Pancreas (tissue), 10 donors: ENCODE measurements around the gene PLCH2. TPM values are rescaled to one million over a fixed set of nuclear protein-coding genes. Genes with fewer than 3 reads are reported as not detected.

ENCODE experiments used
- ATAC-seq, 4 donors: fragments of 200-7000 bp; cut with Tn5 transposase; one replicate each; pipeline versions ENCODE4 v1.8.0 to v1.9.1; 2020; ENCODE audit warnings: mild to moderate bottlenecking in 4 of 4, moderate library complexity in 4 of 4
- DNase-seq, 6 donors: peaks; one replicate each; pipeline ENCODE4 v3.0.0-alpha.2; 2020
- FAIRE-seq: peaks from 2 replicates; lab custom pipeline; 2012; peaks lifted over from hg19 to GRCh38; lab: Jason Lieb, UNC
- H3K27ac ChIP-seq, 4 donors: fragments of 200-600 bp; sonication (generic); 1 replicate in 3 of 4; 2 replicates in 1 of 4; pipeline versions ENCODE4 v1.5.0 to v1.8.0; 2020
- H3K27me3 ChIP-seq, 4 donors: fragments of 200-600 bp; one replicate each; pipeline ENCODE4 v1.8.0; 2021
- H3K36me3 ChIP-seq, 3 donors: fragments of 200-600 bp; sonication (generic) in 1 of 3; one replicate each; pipeline versions ENCODE4 v1.5.0 to v1.8.0; 2020 to 2021
- H3K4me1 ChIP-seq, 3 donors: fragments of 200-600 bp; one replicate each; pipeline ENCODE4 v1.8.0; 2021
- H3K4me3 ChIP-seq, 4 donors: fragments of 200-600 bp; sonication (generic) in 2 of 4; one replicate each; pipeline versions ENCODE4 v1.5.0 to v1.8.0; 2020 to 2021
- H3K9me3 ChIP-seq, 4 donors: fragments of 200-600 bp; one replicate each; pipeline ENCODE4 v1.8.0; 2021
- CTCF ChIP-seq, 4 donors: fragments of 200-600 bp; sonication (generic) in 3 of 4; IDR thresholded peaks; one replicate each; pipeline versions ENCODE4 v1.5.0 to v1.8.0; 2021; ENCODE audit warnings: antibody characterized with exemption in 4 of 4
- WGBS, 2 donors: extraction: QIAGEN DNeasy Blood & Tissue Kit; methylation state at CpG; one replicate each; pipeline ENCODE4 v1.1.7; 2013; 5-methylcytosine and 5-hydroxymethylcytosine counted together
- intact Hi-C, 3 donors: fragments of 100-400 bp; cut with DNase I; formaldehyde crosslinking; loops; one replicate each; pipeline versions ENCODE4 v1.11.1 to v1.14.2; 2022
- polyA plus RNA-seq, 2 donors: library from polyadenylated mRNA; stranded (reverse); fragments of 200-250 nt; gene quantifications; one replicate each; pipeline ENCODE4 v1.2.3, GENCODE V29; 2013
- total RNA-seq, 6 donors: library from RNA; stranded (reverse); fragmentation: NEBNext Ultra II Directional in 4 of 6; extraction: Animal tissue kit (Norgen Biotek cat#: 25700) in 4 of 6; gene quantifications; one replicate each; pipeline versions ENCODE4 v1.2.1 to v1.2.4, GENCODE V29; 2021 to 2023
- donor health status: healthy with polysubstance abuse.
- donor health status: DM: no; HTN: no; CAD: no; lungs with moderate emphysema.
- donor health status: DM: no; HTN: no; CAD: no.
- donor health status: control.
- donor health status: control.
- donor health status: Bipolar disorder and iron deficiency.
- donor health status: DM: yes; HTN: yes; CAD: no.
- donor health status: DM: no; HTN: no; CAD: no.
- donor health status: DM: no; HTN: no; CAD: no.
- donor health status: DM: yes; HTN: yes; CAD: no.

The PLCH2 gene
- total and polyA plus RNA-seq, 8 donors, result 0.79 to 163 (median 3.3) TPM

- 23 to 36% methylated on average over 26 to 27 of the region's 27 CpGs for WGBS, 2 donors
- Histone ChIP-seq H3K27me3 (peaks cover 0 to 7% (median 0%) of the 10 kb centered on the region in 4 donors), H3K4me3 (no peak overlapping the region), H3K9me3 (no peaks in the 10 kb centered on the region), H3K27ac (no peak overlapping the region), H3K4me1 (no peaks in the 10 kb centered on the region), H3K36me3 (no peaks in the 10 kb centered on the region)
- ATAC-seq (no peak), DNase-seq (no peak), FAIRE-seq (no peak)
- intact Hi-C loops, result no loop called here
- no peak for TF ChIP-seq CTCF (IDR thresholded peaks at IDR 0.05)
Observed at GRCh38 chr1:2444138-2444591, 31.9 kb upstream of the PLCH2 start.

GRCh38 chr1:2445162-2445822, 30.8 kb upstream of the PLCH2 start:
- Histone ChIP-seq H3K27me3 (peaks cover 0 to 7% (median 0%) of the 10 kb centered on the region in 4 donors), H3K27ac (no peak overlapping the region), H3K4me1 (no peaks in the 10 kb centered on the region), H3K9me3 (no peaks in the 10 kb centered on the region), H3K4me3 (no peak overlapping the region), H3K36me3 (no peaks in the 10 kb centered on the region)
- FAIRE-seq, result no peak
- intact Hi-C loops, result no loop called here
- peak in 2 of 4 donors; percentile 35 to 40 for ATAC-seq
- 27 to 37% methylated on average over 13 to 16 of the region's 16 CpGs for WGBS, 2 donors
- no peak for DNase-seq
- no peak for TF ChIP-seq CTCF (IDR thresholded peaks at IDR 0.05)

GRCh38 chr1:2445823-2446215, 30.3 kb upstream of the PLCH2 start:
- ATAC-seq, result peak in 2 of 4 donors; percentile 26 to 35
- H3K9me3 ChIP-seq, result no peaks in the 10 kb centered on the region

GRCh38 chr1:2446394-2446793, 29.7 kb upstream of the PLCH2 start:
- Histone ChIP-seq H3K4me1 (no peaks in the 10 kb centered on the region), H3K27me3 (peaks cover 0 to 7% (median 0%) of the 10 kb centered on the region in 4 donors), H3K27ac (no peak overlapping the region), H3K4me3 (no peak overlapping the region), H3K9me3 (no peaks in the 10 kb centered on the region), H3K36me3 (no peaks in the 10 kb centered on the region)
- no peak for TF ChIP-seq CTCF (IDR thresholded peaks at IDR 0.05)
- no peak for DNase-seq
- ATAC-seq, result no peak
- WGBS, 2 donors, result 13 to 20% methylated on average over 13 of the region's 13 CpGs
- no peak for FAIRE-seq
- intact Hi-C loops, result no loop called here

More at GRCh38 chr1:2445823-2446215, 30.3 kb upstream of the PLCH2 start:
- Histone ChIP-seq H3K27me3 (peaks cover 0 to 7% (median 0%) of the 10 kb centered on the region in 4 donors), H3K27ac (no peak overlapping the region), H3K4me1 (no peaks in the 10 kb centered on the region), H3K36me3 (no peaks in the 10 kb centered on the region), H3K4me3 (no peak overlapping the region)
- intact Hi-C loops, result no loop called here
- DNase-seq (no peak), FAIRE-seq (no peak)
- WGBS, 2 donors, result 41 to 51% methylated on average over 15 of the region's 15 CpGs
- no peak for TF ChIP-seq CTCF (IDR thresholded peaks at IDR 0.05)

- Histone ChIP-seq H3K36me3 (no peaks in the 10 kb centered on the region), H3K4me1 (no peaks in the 10 kb centered on the region), H3K27me3 (peaks cover 0 to 7% (median 0%) of the 10 kb centered on the region in 4 donors), H3K4me3 (no peak overlapping the region), H3K9me3 (no peaks in the 10 kb centered on the region), H3K27ac (no peak overlapping the region)
- intact Hi-C loops, result no loop called here
- FAIRE-seq, result no peak
- no peak for TF ChIP-seq CTCF (IDR thresholded peaks at IDR 0.05)
- 24 to 37% methylated on average over 8 to 9 of the region's 9 CpGs for WGBS, 2 donors
- DNase-seq, result no peak
- no peak for ATAC-seq
Observed at GRCh38 chr1:2446861-2447260, 29.2 kb upstream of the PLCH2 start.
